Measurements from ENCODE around the gene NABP2.
"Not testable (repeated sequence)": the region's sequence is repeated elsewhere in the genome, so short reads cannot be mapped to it uniquely, and the experiment has no call there.

The NABP2 gene

GRCh38 chr12:56248711-56249110 is 24.6 kb downstream of the NABP2 start:
- no peak for DNase-seq

- DNase-seq = no peak
Observed at GRCh38 chr12:56252649-56253048, 28.5 kb downstream of the NABP2 start.

- no peak for DNase-seq
Observed at GRCh38 chr12:56253091-56253490, 28.9 kb downstream of the NABP2 start.

- no peak for DNase-seq
Observed at GRCh38 chr12:56255671-56256070, 31.5 kb downstream of the NABP2 start.

GRCh38 chr12:56256326-56256960 is 32.3 kb downstream of the NABP2 start:
- peak; percentile 54 for DNase-seq

- DNase-seq = no peak
Observed at GRCh38 chr12:56257071-56257470, 32.9 kb downstream of the NABP2 start.

GRCh38 chr12:56257491-56258067 is 33.4 kb downstream of the NABP2 start:
- DNase-seq = peak; percentile 48

- peak; percentile 86 for DNase-seq
Observed at GRCh38 chr12:56258068-56258819, 34.1 kb downstream of the NABP2 start, which contains the start of gene ANKRD52. Gene ANKRD52 (minus strand): TSS chr12:56258384. CDS start chr12:56258269, 115 bp downstream.

- no peak for DNase-seq
Observed at GRCh38 chr12:56258820-56259183, 34.7 kb downstream of the NABP2 start.

GRCh38 chr12:56260380-56260779 is 36.2 kb downstream of the NABP2 start:
- no peak for DNase-seq

GRCh38 chr12:56260921-56261320 is 36.8 kb downstream of the NABP2 start:
- DNase-seq = no peak

- peak; percentile 91 for DNase-seq
Observed at GRCh38 chr12:56261503-56262232, 37.5 kb downstream of the NABP2 start.

GRCh38 chr12:56262955-56263354 is 38.8 kb downstream of the NABP2 start:
- DNase-seq = not testable (repeated sequence)

- DNase-seq = not testable (repeated sequence)
Observed at GRCh38 chr12:56266068-56266692, 42.0 kb downstream of the NABP2 start.

- peak; percentile 77 for DNase-seq
Observed at GRCh38 chr12:56266693-56267442, 42.7 kb downstream of the NABP2 start, which contains the start of gene COQ10A. Gene COQ10A (plus strand): TSS chr12:56266942. CDS start chr12:56267119, 177 bp downstream.

GRCh38 chr12:56267443-56268071 is 43.4 kb downstream of the NABP2 start:
- DNase-seq = no peak

- peak; percentile 29 for DNase-seq
Observed at GRCh38 chr12:56271031-56271430, 46.9 kb downstream of the NABP2 start.

GRCh38 chr12:56272468-56272867 is 48.3 kb downstream of the NABP2 start:
- not testable (repeated sequence) for DNase-seq

- DNase-seq = no peak
Observed at GRCh38 chr12:56274299-56274698, 50.2 kb downstream of the NABP2 start.

GRCh38 chr12:56278905-56279304 is 54.8 kb downstream of the NABP2 start:
- DNase-seq = no peak

Measured in NCI-H226 (cell line).